ENCODE data around the gene WDR27.

- TF ChIP-seq CTCF (IDR thresholded peaks at IDR 0.05) (no peak), POLR2A (IDR thresholded peaks at IDR 0.05) (no peak)
Observed at GRCh38 chr6:169638388-169638787, 63.4 kb downstream of the WDR27 start.
